Measurements from ENCODE around the gene COQ8A. TPM values are rescaled to one million over a fixed set of nuclear protein-coding genes. Genes with fewer than 3 reads are reported as not detected.

COQ8A gene
- total RNA-seq, result 294 TPM

DNA sequence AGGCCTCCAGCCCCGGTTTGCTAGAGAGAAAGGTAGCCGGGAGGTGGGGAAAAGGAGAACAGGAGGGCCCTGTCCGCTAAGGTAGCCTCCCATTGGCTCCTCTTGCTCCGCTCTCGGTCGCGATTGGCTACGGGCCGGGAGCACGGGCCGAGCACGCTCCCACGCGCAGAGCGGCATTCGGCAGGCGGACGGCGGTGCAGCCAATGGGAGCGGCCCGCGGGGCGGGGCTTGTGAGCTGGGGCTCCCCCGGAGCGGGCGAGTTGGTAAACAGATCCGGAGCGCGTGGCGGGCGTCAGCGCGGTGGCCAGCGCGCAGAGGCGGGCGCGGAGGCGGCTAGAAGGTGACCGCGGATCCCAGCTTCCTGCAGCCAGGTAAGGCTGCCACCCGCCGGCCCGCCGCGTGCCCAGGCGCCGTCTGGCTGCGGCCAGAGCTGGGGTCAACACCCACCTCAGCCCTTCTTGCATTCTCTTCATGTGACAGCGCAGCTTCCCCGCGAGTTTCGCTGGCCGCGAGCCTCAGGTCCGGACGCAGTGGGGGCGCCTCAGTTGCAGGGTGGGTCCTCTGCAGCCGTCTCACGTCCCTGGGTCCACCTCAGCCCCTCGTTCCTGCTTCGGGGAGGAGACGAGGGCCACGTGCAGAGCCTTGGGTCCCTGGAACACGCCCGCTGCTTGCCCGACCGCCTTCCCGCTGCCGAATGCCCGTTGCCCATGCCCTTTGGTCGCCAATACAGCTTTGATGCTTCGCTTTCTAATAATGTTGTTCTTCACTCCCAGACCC is at the start of gene COQ8A:
TSS of gene COQ8A (plus strand) at position 266 of the 777 bp plus-strand sequence. CDS start 21,092 bp downstream, outside the sequence.
- DNase-seq, result peak; percentile 100

- DNase-seq, result no peak
Measured at GRCh38 chr1:226890331-226891108, 49.6 kb upstream of the COQ8A start.

DNA sequence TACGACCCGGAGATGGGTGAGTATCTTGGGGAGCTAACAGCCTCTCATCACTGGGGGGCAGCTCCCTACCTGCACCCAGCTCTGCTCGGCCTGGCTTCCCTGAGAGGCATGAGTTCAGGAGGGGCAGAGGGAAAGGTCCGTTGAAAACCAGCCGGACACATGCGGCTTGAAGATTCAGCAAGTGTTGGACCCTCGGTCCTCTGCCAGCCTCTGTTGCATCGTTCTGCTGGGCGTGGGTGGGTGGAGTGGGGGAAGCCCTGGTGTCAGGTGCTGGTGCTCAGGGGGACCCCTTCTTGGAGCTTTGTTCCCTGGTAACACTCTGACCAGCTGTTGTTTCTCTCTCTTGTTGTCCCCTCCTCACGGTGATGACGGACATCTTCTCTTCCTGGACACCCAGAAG is 48.7 kb upstream of the COQ8A start:
- no peak for DNase-seq

DNA sequence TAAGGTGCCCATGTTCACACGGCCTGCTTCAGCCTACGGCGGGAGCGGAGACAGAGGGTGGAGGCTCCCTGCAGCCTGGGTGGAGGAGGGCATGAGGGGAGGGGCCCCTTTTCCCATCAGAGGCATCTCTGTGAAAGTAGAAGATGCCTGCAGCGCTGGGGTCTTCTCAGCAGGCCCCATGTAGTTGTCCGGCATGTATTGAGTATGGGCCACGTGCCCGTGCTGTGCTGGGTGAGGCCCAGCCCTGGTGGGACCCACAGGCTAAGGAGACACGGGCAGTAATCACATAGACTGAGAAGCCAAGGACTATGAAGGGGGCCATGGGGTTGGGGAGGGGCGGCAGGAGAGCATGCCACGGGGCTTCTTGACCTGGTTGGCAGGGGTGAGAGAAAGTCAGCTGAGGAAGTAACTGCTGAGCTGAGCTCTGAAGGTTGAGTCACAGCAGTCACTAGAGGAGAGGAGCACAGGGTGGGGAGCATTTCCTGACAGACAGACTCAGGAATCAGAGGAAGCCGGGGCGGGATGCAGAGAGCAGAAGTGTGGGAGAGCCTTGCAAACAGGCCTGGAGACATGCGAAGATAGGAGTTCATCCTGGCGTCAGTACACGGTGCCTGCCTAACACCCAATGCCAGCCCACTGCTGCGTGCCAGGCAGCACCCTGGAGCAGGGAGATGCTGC is 48.1 kb upstream of the COQ8A start:
- no peak for DNase-seq

- DNase-seq, result peak; percentile 57
Measured at GRCh38 chr1:226892524-226892875, 47.6 kb upstream of the COQ8A start.

- DNase-seq, result no peak
Measured at GRCh38 chr1:226893936-226894335, 46.2 kb upstream of the COQ8A start.

GRCh38 chr1:226894826-226895225 is 45.3 kb upstream of the COQ8A start:
- no peak for DNase-seq

DNA sequence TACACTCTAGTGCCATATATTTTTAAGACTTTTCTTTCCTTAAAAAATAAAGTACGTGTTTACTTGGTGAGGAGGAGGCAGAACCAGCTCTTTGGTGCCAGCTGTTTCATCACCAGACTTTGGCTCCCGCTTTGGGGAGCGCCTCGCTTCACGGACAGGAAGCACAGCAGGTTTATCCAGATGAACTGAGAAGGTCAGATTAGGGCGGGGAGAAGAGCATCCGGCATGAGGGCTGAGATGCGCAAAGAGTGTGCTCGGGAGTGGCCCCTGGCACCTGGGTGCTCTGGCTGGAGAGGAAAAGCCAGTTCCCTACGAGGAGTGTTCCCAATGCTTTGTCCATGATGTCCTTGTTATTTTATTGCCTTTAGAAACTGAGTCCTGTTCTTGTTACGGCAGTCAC is 44.5 kb upstream of the COQ8A start:
- DNase-seq, result no peak

GRCh38 chr1:226898246-226898645 is 41.8 kb upstream of the COQ8A start:
- no peak for DNase-seq

- no peak for DNase-seq
Measured at GRCh38 chr1:226901421-226901820, 38.7 kb upstream of the COQ8A start.

GRCh38 chr1:226902601-226903000 is 37.5 kb upstream of the COQ8A start:
- peak; percentile 50 for DNase-seq

GRCh38 chr1:226903819-226904716 is 36.0 kb upstream of the COQ8A start:
- DNase-seq, result peak; percentile 52

DNA sequence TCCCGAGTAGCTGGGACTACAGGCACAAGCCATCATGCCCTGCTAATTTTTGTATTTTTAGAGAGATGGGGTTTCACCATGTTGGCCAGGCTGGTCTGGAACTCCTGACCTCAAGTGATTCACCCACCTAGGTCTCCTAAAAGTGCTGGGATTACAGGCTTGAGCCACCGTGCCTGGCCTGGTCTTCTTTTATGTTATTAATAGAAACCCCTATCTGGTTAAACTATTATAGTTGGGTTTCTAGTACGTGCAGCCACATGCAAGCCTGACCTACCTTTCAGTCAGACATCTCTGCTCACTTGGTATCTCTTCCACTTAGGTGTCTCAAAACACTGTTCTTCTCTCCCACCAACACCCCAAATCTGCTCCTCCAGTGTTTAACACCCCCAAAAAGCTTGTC is 35.3 kb upstream of the COQ8A start:
- no peak for DNase-seq

- no peak for DNase-seq
Measured at GRCh38 chr1:226908419-226908818, 31.7 kb upstream of the COQ8A start.

GRCh38 chr1:226908913-226909312 is 31.2 kb upstream of the COQ8A start:
- DNase-seq, result no peak

GRCh38 chr1:226912587-226913176 is 27.4 kb upstream of the COQ8A start:
- DNase-seq, result peak; percentile 50

- no peak for DNase-seq
Measured at GRCh38 chr1:226915672-226915995, 24.5 kb upstream of the COQ8A start.

DNA sequence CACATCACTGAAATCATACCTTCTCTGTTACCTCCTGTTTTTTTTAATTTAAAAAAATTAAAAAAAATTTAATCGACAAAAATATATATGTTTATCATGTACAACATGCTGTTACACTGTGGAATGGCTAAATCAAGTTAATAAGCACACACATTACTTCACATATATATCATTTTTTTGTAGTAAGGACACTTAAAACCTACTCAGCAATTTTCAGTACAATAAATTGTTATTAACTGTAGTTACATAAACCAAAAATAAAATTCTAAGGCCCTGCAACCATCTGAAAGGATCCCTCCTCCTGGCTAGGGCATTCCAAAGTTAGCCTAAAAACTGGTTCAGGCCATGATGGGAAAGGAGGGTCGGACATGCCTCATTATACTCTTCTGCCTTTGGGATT is 23.6 kb upstream of the COQ8A start:
- no peak for DNase-seq

- no peak for DNase-seq
Measured at GRCh38 chr1:226919587-226919986, 20.5 kb upstream of the COQ8A start.

GRCh38 chr1:226919995-226920394 is 20.1 kb upstream of the COQ8A start:
- no peak for DNase-seq

- DNase-seq, result no peak
Measured at GRCh38 chr1:226920446-226920894, 19.6 kb upstream of the COQ8A start.

DNA sequence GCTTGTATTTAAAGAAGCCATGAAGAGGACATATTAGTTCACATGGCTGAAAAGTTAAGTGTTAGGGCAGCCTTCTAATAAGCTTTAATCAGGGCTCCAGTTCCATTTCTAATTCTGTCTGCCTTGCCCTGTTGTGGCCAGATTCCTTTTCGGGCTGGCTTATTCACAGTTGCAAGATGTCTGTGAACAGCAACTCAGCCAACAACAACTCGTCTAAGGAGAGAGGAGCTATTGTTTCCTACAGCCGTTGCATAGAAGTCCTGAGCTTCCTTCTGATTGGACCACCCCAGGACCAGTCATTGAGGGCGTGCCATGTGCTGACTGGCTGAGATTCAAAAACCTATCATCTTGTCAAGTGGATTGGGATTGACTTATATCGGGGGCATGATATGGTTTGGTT is 18.6 kb upstream of the COQ8A start:
- DNase-seq, result no peak

Measured in tongue (tissue), 2 donors.